ENCODE measurements around the gene PLEKHA3. TPM values are rescaled to one million over a fixed set of nuclear protein-coding genes. Genes with fewer than 3 reads are reported as not detected.

The PLEKHA3 gene
- total RNA-seq, 3 donors from 2014 or later, result 9.8 to 15.2 (median 12.0) TPM

- Histone ChIP-seq H3K4me1 (no peaks in the 10 kb centered on the region), H3K4me3 (no peak overlapping the region), H3K27ac (peak overlapping the region in 1 of 2 donors; percentile 69), H3K9me3 (no peaks in the 10 kb centered on the region), H3K27me3 (no peaks in the 10 kb centered on the region), H3K36me3 (peaks cover 4% of the 10 kb centered on the region)
- no peak for TF ChIP-seq POLR2AphosphoS5 (IDR thresholded peaks at IDR 0.05)
- TF ChIP-seq CTCF (IDR thresholded peaks at IDR 0.05), result no peak
- TF ChIP-seq POLR2A (IDR thresholded peaks at IDR 0.05), result no peak
- no peak for DNase-seq (ENCODE audit: low spot score in 2 of 2)
- intact Hi-C loops (cut with DNase I; ENCODE audit: low total_unique reads), result no loop called here
These were observed 25.8 kb downstream of the PLEKHA3 start for GRCh38 chr2:178506101-178506500.

- Histone ChIP-seq H3K4me1 (no peaks in the 10 kb centered on the region), H3K36me3 (peaks cover 4% of the 10 kb centered on the region), H3K27me3 (no peaks in the 10 kb centered on the region), H3K4me3 (no peak overlapping the region), H3K9me3 (no peaks in the 10 kb centered on the region), H3K27ac (peak overlapping the region in 1 of 2 donors; percentile 69)
- no peak for DNase-seq (ENCODE audit: low spot score in 2 of 2)
- intact Hi-C loops (cut with DNase I; ENCODE audit: low total_unique reads), result no loop called here
- no peak for TF ChIP-seq CTCF (IDR thresholded peaks at IDR 0.05)
- TF ChIP-seq POLR2AphosphoS5 (IDR thresholded peaks at IDR 0.05), result no peak
- no peak for TF ChIP-seq POLR2A (IDR thresholded peaks at IDR 0.05)
These were observed 26.3 kb downstream of the PLEKHA3 start for GRCh38 chr2:178506524-178506923.

- Histone ChIP-seq H3K9me3 (no peaks in the 10 kb centered on the region), H3K36me3 (peaks cover 2% of the 10 kb centered on the region), H3K27me3 (no peaks in the 10 kb centered on the region), H3K4me3 (no peak overlapping the region), H3K4me1 (no peaks in the 10 kb centered on the region), H3K27ac (no peak overlapping the region)
- no peak for TF ChIP-seq POLR2AphosphoS5 (IDR thresholded peaks at IDR 0.05)
- no peak for TF ChIP-seq CTCF (IDR thresholded peaks at IDR 0.05)
- DNase-seq (ENCODE audit: low spot score in 2 of 2), result no peak
- intact Hi-C loops (cut with DNase I; ENCODE audit: low total_unique reads), result no loop called here
These were observed 26.7 kb downstream of the PLEKHA3 start for GRCh38 chr2:178506949-178507348.

GRCh38 chr2:178508646-178509045 lies 28.4 kb downstream of the PLEKHA3 start:
- Histone ChIP-seq H3K27me3 (no peaks in the 10 kb centered on the region), H3K4me3 (no peak overlapping the region), H3K4me1 (no peaks in the 10 kb centered on the region), H3K9me3 (no peaks in the 10 kb centered on the region), H3K36me3 (no peaks in the 10 kb centered on the region), H3K27ac (no peak overlapping the region)
- TF ChIP-seq POLR2A (IDR thresholded peaks at IDR 0.05) (no peak), POLR2AphosphoS5 (IDR thresholded peaks at IDR 0.05) (no peak), CTCF (IDR thresholded peaks at IDR 0.05) (no peak)
- DNase-seq (ENCODE audit: low spot score in 2 of 2), result no peak
- intact Hi-C loops (cut with DNase I; ENCODE audit: low total_unique reads), result no loop called here

- Histone ChIP-seq H3K36me3 (no peaks in the 10 kb centered on the region), H3K4me3 (no peak overlapping the region), H3K4me1 (no peaks in the 10 kb centered on the region), H3K27ac (no peak overlapping the region), H3K27me3 (no peaks in the 10 kb centered on the region), H3K9me3 (no peaks in the 10 kb centered on the region)
- no peak for DNase-seq (ENCODE audit: low spot score in 2 of 2)
- TF ChIP-seq POLR2A (IDR thresholded peaks at IDR 0.05) (no peak), CTCF (IDR thresholded peaks at IDR 0.05) (no peak), POLR2AphosphoS5 (IDR thresholded peaks at IDR 0.05) (no peak)
- intact Hi-C loops (cut with DNase I; ENCODE audit: low total_unique reads), result no loop called here
These were observed 30.1 kb downstream of the PLEKHA3 start for GRCh38 chr2:178510384-178510783.
